H1 (cell line): ENCODE measurements around the gene XKR7. TPM values are rescaled to one million over a fixed set of nuclear protein-coding genes. Genes with fewer than 3 reads are reported as not detected.

Source experiments
- CHD7 ChIP-seq: fragments of 300-600 bp; sonication (generic); IDR thresholded peaks from 2 replicates; pipeline ENCODE4 v1.7.1; 2012; ENCODE audit warnings: low read length, moderate library complexity, mild to moderate bottlenecking, inconsistent platforms; ENCODE audit not compliant: insufficient replicate concordance
- SP1 ChIP-seq: IDR thresholded peaks from 2 replicates; pipeline ENCODE4 v1.6.1; 2011; ENCODE audit warnings: low read depth, low read length
- YY1 ChIP-seq: IDR thresholded peaks from 2 replicates; pipeline ENCODE4 v1.6.1; 2011; ENCODE audit warnings: low read depth, mild to moderate bottlenecking, low read length
- polyA plus RNA-seq, 7 experiments: library from polyadenylated mRNA; depleted of rRNA in 3 of 7; stranded (reverse) in 5 of 7; unstranded in 2 of 7; fragments of >200 nt in 5 of 7; fragments of 200-250 nt in 2 of 7; gene quantifications; 1 replicate in 5 of 7; 2 replicates in 1 of 7; 4 replicates in 1 of 7; pipeline versions ENCODE4 v1.2.1 to v1.2.3, GENCODE V29; 2011 to 2013; ENCODE audit warnings: missing spikeins in 2 of 7, mixed read lengths in 2 of 7
- total RNA-seq: library from RNA; stranded (reverse); fragmentation: NEBNext Ultra II Directional; extraction: Animal tissue kit (Norgen Biotek cat#: 25700); gene quantifications from 2 replicates; pipeline ENCODE4 v1.2.1, GENCODE V29; 2021

Gene XKR7
- total and polyA plus RNA-seq, 2 of the 8 experiments (the other 6 are each of a cell fraction or from before 2014, with no cell fraction given), result 1.8 to 2.4 TPM

- TF ChIP-seq CHD7, result no peak
- no peak for TF ChIP-seq SP1
- TF ChIP-seq YY1, result no peak
- TF ChIP-seq, all 59 proteins: peak for 0
Observed at GRCh38 chr20:32033316-32033715, 65.4 kb downstream of the XKR7 start (continued).
